Mesothelial cell of epicardium (in vitro differentiated cells): Measurements from ENCODE around the gene NUP210. TPM values are rescaled to one million over a fixed set of nuclear protein-coding genes. Genes with fewer than 3 reads are reported as not detected.
A peak's percentile ranks its signal among the peaks of the same experiment; 100 is the strongest.

Experiments
- DNase-seq, 2 experiments: peaks; one replicate each; pipeline ENCODE4 v3.0.0; 2021; ENCODE audit warnings: low spot score in 2 of 2; ENCODE audit not compliant: unreplicated experiment in 2 of 2
- H3K27ac Mint-ChIP-seq: 2 replicates; pipeline ENCODE4 v1.8.0; 2021; ENCODE audit warnings: mixed read lengths
- H3K27me3 Mint-ChIP-seq: 2 replicates; pipeline ENCODE4 v1.8.0; 2021; ENCODE audit warnings: low read depth, mixed read lengths
- H3K36me3 Mint-ChIP-seq: 2 replicates; pipeline ENCODE4 v1.8.0; 2021; ENCODE audit warnings: mixed read lengths
- H3K4me1 Mint-ChIP-seq: 2 replicates; pipeline ENCODE4 v1.8.0; 2021; ENCODE audit warnings: mixed read lengths
- H3K4me3 Mint-ChIP-seq: 2 replicates; pipeline ENCODE4 v1.8.0; 2021; ENCODE audit warnings: mild to moderate bottlenecking, moderate library complexity, mixed read lengths
- H3K9me3 Mint-ChIP-seq: 2 replicates; pipeline ENCODE4 v1.8.0; 2021; ENCODE audit warnings: mixed read lengths
- total RNA-seq: library from RNA; stranded (reverse); gene quantifications from 3 replicates; pipeline ENCODE4 v1.2.1, GENCODE V29; 2021
- TF ChIP-seq, protein P1 (sequence below): fragments of 200-600 bp; sonication (generic); IDR thresholded peaks from one replicate; pipeline ENCODE4 v1.5.0; 2021; ENCODE audit warnings: antibody characterized with exemption; ENCODE audit not compliant: unreplicated experiment

Gene NUP210
- total RNA-seq, 1 donor from 2014 or later, result 27.9 TPM

DNA sequence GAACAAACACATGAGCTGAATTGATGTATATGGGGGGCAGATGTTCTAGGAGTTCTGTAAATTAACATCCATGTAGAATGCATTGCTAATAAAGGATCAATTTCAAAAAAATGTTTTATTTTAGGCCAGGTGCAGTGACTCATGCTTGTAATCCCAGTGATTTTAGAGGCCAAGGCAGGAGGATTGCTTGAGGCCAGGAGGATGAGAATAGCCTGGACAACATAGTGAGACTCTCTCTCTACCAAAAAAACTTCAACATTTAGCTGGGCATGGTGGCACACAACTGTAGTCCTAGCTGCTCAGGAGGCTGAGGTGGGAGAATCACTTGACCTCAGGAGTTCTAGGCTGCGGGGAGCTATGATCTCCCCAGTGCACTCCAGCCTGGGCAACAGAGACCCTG lies 6.5 kb upstream of the NUP210 start:
- Mint-ChIP-seq H3K27me3 (peaks cover 31% of the 10 kb centered on the region), H3K36me3 (no peaks in the 10 kb centered on the region), H3K4me3 (no peak overlapping the region), H3K9me3 (no peaks in the 10 kb centered on the region), H3K4me1 (no peaks in the 10 kb centered on the region), H3K27ac (no peak overlapping the region)
- TF ChIP-seq, protein P1, sequence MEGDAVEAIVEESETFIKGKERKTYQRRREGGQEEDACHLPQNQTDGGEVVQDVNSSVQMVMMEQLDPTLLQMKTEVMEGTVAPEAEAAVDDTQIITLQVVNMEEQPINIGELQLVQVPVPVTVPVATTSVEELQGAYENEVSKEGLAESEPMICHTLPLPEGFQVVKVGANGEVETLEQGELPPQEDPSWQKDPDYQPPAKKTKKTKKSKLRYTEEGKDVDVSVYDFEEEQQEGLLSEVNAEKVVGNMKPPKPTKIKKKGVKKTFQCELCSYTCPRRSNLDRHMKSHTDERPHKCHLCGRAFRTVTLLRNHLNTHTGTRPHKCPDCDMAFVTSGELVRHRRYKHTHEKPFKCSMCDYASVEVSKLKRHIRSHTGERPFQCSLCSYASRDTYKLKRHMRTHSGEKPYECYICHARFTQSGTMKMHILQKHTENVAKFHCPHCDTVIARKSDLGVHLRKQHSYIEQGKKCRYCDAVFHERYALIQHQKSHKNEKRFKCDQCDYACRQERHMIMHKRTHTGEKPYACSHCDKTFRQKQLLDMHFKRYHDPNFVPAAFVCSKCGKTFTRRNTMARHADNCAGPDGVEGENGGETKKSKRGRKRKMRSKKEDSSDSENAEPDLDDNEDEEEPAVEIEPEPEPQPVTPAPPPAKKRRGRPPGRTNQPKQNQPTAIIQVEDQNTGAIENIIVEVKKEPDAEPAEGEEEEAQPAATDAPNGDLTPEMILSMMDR, result no peak
- no peak for DNase-seq

DNA sequence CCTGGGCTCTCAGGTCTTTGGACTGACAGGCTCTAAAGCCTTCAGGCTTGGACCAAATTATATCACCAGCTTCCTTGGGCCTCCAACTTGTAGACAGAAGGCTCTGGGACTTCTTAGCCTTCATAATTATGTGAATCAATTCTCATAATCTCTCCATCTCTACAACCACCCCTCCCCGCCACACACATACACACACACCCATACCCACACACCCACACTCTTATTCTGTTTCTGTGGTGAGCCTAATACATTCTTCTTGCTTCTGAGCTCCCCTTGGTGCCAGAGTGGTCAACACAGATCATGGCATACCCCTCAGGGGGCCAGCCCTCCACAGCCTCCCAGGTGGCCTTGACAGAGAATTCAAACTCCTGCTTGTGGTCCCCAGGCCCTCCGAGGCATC lies 5.6 kb upstream of the NUP210 start:
- Mint-ChIP-seq H3K36me3 (no peaks in the 10 kb centered on the region), H3K27ac (no peak overlapping the region), H3K9me3 (no peaks in the 10 kb centered on the region), H3K27me3 (peaks cover 40% of the 10 kb centered on the region), H3K4me3 (no peak overlapping the region), H3K4me1 (peaks cover 4% of the 10 kb centered on the region)
- DNase-seq, result no peak
- TF ChIP-seq, protein P1, result no peak

DNA sequence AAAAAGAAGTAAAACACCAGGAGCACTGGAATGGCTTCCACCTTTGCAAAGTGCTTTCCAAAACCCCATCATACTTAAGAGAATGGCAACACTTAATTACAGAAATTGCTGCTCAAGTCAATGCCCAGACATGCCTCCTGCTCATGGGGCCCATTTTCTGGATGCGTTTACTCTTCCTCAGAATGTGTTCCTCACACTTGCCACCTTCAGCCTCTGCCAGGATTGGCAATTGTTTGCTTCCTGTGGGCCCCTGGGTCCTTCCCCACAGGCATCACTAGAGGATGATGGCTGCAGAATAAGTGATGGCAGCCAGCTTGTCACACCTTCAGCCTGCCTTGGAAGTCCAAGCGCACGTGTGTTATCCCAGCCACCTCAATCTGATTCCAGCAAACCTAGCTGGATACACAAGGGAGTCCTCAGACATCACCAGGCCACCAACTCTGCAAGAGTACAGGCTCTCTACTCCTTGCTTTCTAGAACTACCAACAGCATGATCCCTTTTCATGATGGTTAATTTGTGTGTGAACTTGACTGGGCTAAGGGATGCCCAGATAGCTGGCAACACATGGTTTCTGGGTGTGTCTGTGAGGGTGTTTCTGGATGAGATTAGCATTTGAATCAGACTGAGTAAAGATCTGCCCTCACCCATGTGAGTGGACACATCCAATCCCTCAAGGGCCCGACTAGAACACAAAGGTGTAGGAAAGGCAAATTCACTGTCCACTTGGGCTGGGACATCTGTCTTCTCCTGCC lies 4.9 kb upstream of the NUP210 start:
- Mint-ChIP-seq H3K27me3 (peaks cover 40% of the 10 kb centered on the region), H3K4me1 (peaks cover 5% of the 10 kb centered on the region), H3K4me3 (no peak overlapping the region), H3K9me3 (no peaks in the 10 kb centered on the region), H3K36me3 (no peaks in the 10 kb centered on the region), H3K27ac (no peak overlapping the region)
- TF ChIP-seq, protein P1, result no peak
- no peak for DNase-seq

DNA sequence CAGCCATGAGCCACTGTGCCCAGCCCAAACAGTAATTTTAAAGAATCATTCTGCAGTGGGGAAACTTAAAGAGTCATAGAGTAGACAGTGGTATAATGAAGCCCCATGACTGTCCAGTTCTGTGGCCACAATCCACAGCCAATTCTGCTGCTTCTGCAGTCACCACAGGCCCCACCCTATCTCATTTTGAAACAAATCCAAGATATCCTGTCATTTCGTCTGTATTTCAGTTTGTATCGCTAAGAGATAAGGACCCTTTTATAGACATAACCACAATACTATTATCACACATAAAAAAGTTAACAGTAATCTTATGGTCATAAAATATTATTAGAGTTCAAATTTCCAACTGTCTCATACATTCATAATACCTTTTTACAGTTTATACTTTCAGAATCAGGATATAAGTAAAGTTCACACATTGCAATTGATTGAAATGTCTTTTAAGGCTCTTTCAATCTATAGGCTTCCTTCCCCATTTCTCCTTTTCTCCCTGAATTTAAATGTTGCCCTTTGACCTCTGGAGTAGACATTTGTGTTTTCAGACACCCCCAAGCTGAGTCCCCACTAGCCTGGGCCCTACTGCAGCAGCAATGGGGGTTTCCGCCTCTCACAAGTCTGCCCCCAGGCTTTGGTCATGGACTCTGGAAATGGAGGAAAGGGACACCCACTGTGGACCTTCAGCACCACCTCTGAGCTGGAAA lies 4.2 kb upstream of the NUP210 start:
- no peaks in the 10 kb centered on the region for H3K9me3 Mint-ChIP-seq
- no peak for DNase-seq

GRCh38 chr3:13420831-13421765 lies 976 bp upstream of the NUP210 start:
- H3K4me3 Mint-ChIP-seq, result peak overlapping the region; percentile 69
- no peaks in the 10 kb centered on the region for H3K9me3 Mint-ChIP-seq
- no peaks in the 10 kb centered on the region for H3K36me3 Mint-ChIP-seq
- H3K27me3 Mint-ChIP-seq, result peaks cover 40% of the 10 kb centered on the region
- TF ChIP-seq, protein P1, result no peak
- no peak for DNase-seq
- no peak overlapping the region for H3K27ac Mint-ChIP-seq
- peaks cover 13% of the 10 kb centered on the region for H3K4me1 Mint-ChIP-seq

More for the DNA sequence above, 4.2 kb upstream of the NUP210 start:
- H3K27me3 Mint-ChIP-seq, result peaks cover 37% of the 10 kb centered on the region
- H3K4me1 Mint-ChIP-seq, result peaks cover 7% of the 10 kb centered on the region
- H3K4me3 Mint-ChIP-seq, result no peak overlapping the region
- H3K27ac Mint-ChIP-seq, result no peak overlapping the region
- H3K36me3 Mint-ChIP-seq, result no peaks in the 10 kb centered on the region
- TF ChIP-seq, protein P1, result no peak
